A549 (cell line): ENCODE data around the gene ETAA1. TPM values are rescaled to one million over a fixed set of nuclear protein-coding genes. Genes with fewer than 3 reads are reported as not detected.

Source experiments
- ATAC-seq, 2 experiments: fragments of 200-7000 bp in 1 of 2; fragments of >200 bp in 1 of 2; cut with Nextera tagmentation in 1 of 2; cut with Tn5 transposase in 1 of 2; 3 replicates each; pipeline versions ENCODE4 v1.8.0 to v1.9.1; 2018 to 2020; ENCODE audit warnings: mild to moderate bottlenecking in 1 of 2, moderate library complexity in 1 of 2
- CTCF ChIA-PET: fragments of 300-600 bp; sonication (Branson Sonifier 250); formaldehyde crosslinking; extraction: SDS; loops from one replicate; lab custom pipeline; 2021; ENCODE audit warnings: antibody characterized with exemption, inconsistent platforms; lab: Yijun Ruan, JAX
- POLR2A ChIA-PET: fragments of 350-600 bp; formaldehyde crosslinking; extraction: SDS; loops from one replicate; lab custom pipeline; 2021; ENCODE audit warnings: antibody characterized with exemption, inconsistent platforms; lab: Yijun Ruan, JAX
- DNase-seq, 2 experiments: peaks; one replicate each; pipeline versions ENCODE4 v3.0.0 to v3.0.0-alpha.2; 2011 to 2016; ENCODE audit warnings: low read depth in 1 of 2, low spot score in 1 of 2
- FAIRE-seq: peaks from 2 replicates; lab custom pipeline; 2011; peaks lifted over from hg19 to GRCh38; lab: Jason Lieb, UNC
- H3K27ac ChIP-seq, 2 experiments: fragments of >200 bp; sonication (Bioruptor Twin); formaldehyde crosslinking; 3 replicates each; pipeline ENCODE4 v1.5.1; 2016 to 2017
- H3K4me1 ChIP-seq: fragments of >200 bp; sonication (Bioruptor Twin); formaldehyde crosslinking; 3 replicates; pipeline ENCODE4 v1.6.1; 2016
- H3K4me2 ChIP-seq: fragments of >200 bp; sonication (Bioruptor Twin); formaldehyde crosslinking; 3 replicates; pipeline ENCODE4 v1.6.1; 2016
- H3K4me3 ChIP-seq: fragments of >200 bp; sonication (Bioruptor Twin); formaldehyde crosslinking; 3 replicates; pipeline ENCODE4 v1.5.1; 2016
- H3K9me3 ChIP-seq: fragments of >200 bp; sonication (Bioruptor Twin); formaldehyde crosslinking; 3 replicates; pipeline ENCODE4 v1.6.1; 2016
- BHLHE40 ChIP-seq: IDR thresholded peaks from 2 replicates; pipeline ENCODE4 v1.6.1; 2012; ENCODE audit warnings: low read depth, low read length, inconsistent platforms
- CBX2 ChIP-seq: fragments of 200-600 bp; sonication (generic); IDR thresholded peaks from 2 replicates; pipeline ENCODE4 v1.6.1; 2016; ENCODE audit warnings: low read depth, mild to moderate bottlenecking, borderline replicate concordance
- EHMT2 ChIP-seq: fragments of 200-600 bp; sonication (generic); IDR thresholded peaks from 2 replicates; pipeline ENCODE4 v1.6.1; 2016; ENCODE audit warnings: antibody characterized with exemption, low read depth, mild to moderate bottlenecking, moderate library complexity
- ELK1 ChIP-seq: fragments of 150-350 bp; IDR thresholded peaks from 2 replicates; pipeline ENCODE4 v1.6.1; 2014; ENCODE audit warnings: low read depth, mild to moderate bottlenecking, low read length
- EP300 ChIP-seq, 2 experiments: fragments of >200 bp; sonication (Bioruptor Twin); formaldehyde crosslinking; IDR thresholded peaks; 2 replicates in 1 of 2; 3 replicates in 1 of 2; pipeline ENCODE4 v1.6.1; 2016 to 2017
- ESRRA ChIP-seq: fragments of 150-350 bp; IDR thresholded peaks from 2 replicates; pipeline ENCODE4 v1.6.1; 2014; ENCODE audit warnings: mild to moderate bottlenecking, low read length, borderline replicate concordance
- FOSB ChIP-seq: fragments of 250-450 bp; sonication (Bioruptor Pico); IDR thresholded peaks from 2 replicates; pipeline ENCODE4 v1.5.0; 2020; ENCODE audit warnings: mild to moderate bottlenecking, moderate library complexity
- GATA3 ChIP-seq: IDR thresholded peaks from 2 replicates; pipeline ENCODE4 v1.6.1; 2012; ENCODE audit warnings: borderline replicate concordance
- HEYL ChIP-seq: fragments of 250-450 bp; sonication (Bioruptor Pico); IDR thresholded peaks from 2 replicates; pipeline ENCODE4 v1.8.0; 2021; ENCODE audit warnings: mild to moderate bottlenecking, moderate library complexity
- HOXB13 ChIP-seq: fragments of 250-450 bp; sonication (Bioruptor Pico); IDR thresholded peaks from 2 replicates; pipeline ENCODE4 v1.5.0; 2020; ENCODE audit warnings: low read depth, mild to moderate bottlenecking, moderate library complexity
- HOXB5 ChIP-seq: fragments of 250-450 bp; sonication (Bioruptor Pico); IDR thresholded peaks from 2 replicates; pipeline ENCODE4 v1.5.0; 2020; ENCODE audit warnings: mild to moderate bottlenecking, moderate library complexity
- JUN ChIP-seq, 2 experiments: fragments of >200 bp; sonication (Bioruptor Twin); formaldehyde crosslinking; IDR thresholded peaks; 2 replicates in 1 of 2; 3 replicates in 1 of 2; pipeline ENCODE4 v1.6.1; 2016 to 2017
- MAFK ChIP-seq: fragments of 450-650 bp; IDR thresholded peaks from 2 replicates; pipeline ENCODE4 v1.6.1; 2014; ENCODE audit not compliant: partially characterized antibody
- NFE2L2 ChIP-seq: fragments of 150-350 bp; conservative IDR thresholded peaks from 2 replicates; pipeline ENCODE4 v1.6.1; 2014; ENCODE audit warnings: low read length
- NPAS2 ChIP-seq: fragments of 250-450 bp; sonication (Bioruptor Pico); IDR thresholded peaks from 2 replicates; pipeline ENCODE4 v1.8.0; 2022; ENCODE audit warnings: mild to moderate bottlenecking, moderate library complexity, borderline replicate concordance
- POLR2A ChIP-seq: IDR thresholded peaks from 2 replicates; pipeline ENCODE4 v1.6.1; 2012; ENCODE audit warnings: mild to moderate bottlenecking, low read length
- RARB ChIP-seq: fragments of 250-450 bp; sonication (Bioruptor Pico); IDR thresholded peaks from 2 replicates; pipeline ENCODE4 v1.8.0; 2021; ENCODE audit warnings: mild to moderate bottlenecking, moderate library complexity
- RCOR1 ChIP-seq: fragments of 150-350 bp; IDR thresholded peaks from 2 replicates; pipeline ENCODE4 v1.6.1; 2014; ENCODE audit warnings: antibody characterized with exemption, low read length, low read depth
- REST ChIP-seq: fragments of 200-600 bp; sonication (generic); IDR thresholded peaks from 2 replicates; pipeline ENCODE4 v1.6.1; 2016; ENCODE audit warnings: antibody characterized with exemption, mild to moderate bottlenecking, moderate library complexity
- RFX5 ChIP-seq: fragments of 450-650 bp; IDR thresholded peaks from 2 replicates; pipeline ENCODE4 v1.7.1; 2014; ENCODE audit warnings: antibody characterized with exemption, mild to moderate bottlenecking, moderate library complexity
- TP53 ChIP-seq: fragments of 250-450 bp; sonication (Bioruptor Pico); IDR thresholded peaks from 2 replicates; pipeline ENCODE4 v1.5.0; 2021; ENCODE audit warnings: mild to moderate bottlenecking, moderate library complexity
- USF2 ChIP-seq: fragments of 450-650 bp; IDR thresholded peaks from 2 replicates; pipeline ENCODE4 v1.6.1; 2014; ENCODE audit warnings: antibody characterized with exemption
- ZNF302 ChIP-seq: fragments of 250-450 bp; sonication (Bioruptor Pico); IDR thresholded peaks from 2 replicates; pipeline ENCODE4 v1.9.0; 2021; ENCODE audit warnings: inconsistent platforms, mild to moderate bottlenecking, moderate library complexity
- WGBS: methylation state at CpG from one replicate; pipeline ENCODE4 v1.1.6; 2017; ENCODE audit errors: missing lambda C conversion rate; 5-methylcytosine and 5-hydroxymethylcytosine counted together
- polyA plus RNA-seq, 4 experiments: library from polyadenylated mRNA; depleted of rRNA in 3 of 4; stranded (reverse); fragments of >200 nt; fragmentation: RNase III in 1 of 4; extraction: RNeasy Plus Mini Kit Qiagen cat#74134 plus additional on column Dnase treatment in 1 of 4; gene quantifications; 2 replicates in 3 of 4; 3 replicates in 1 of 4; pipeline ENCODE4 v1.2.3, GENCODE V29; 2011 to 2017
- TF ChIP-seq, protein P1 (sequence below): fragments of 250-450 bp; sonication (Bioruptor Pico); IDR thresholded peaks from 2 replicates; pipeline ENCODE4 v1.5.0; 2020; ENCODE audit warnings: low read depth, mild to moderate bottlenecking, moderate library complexity
- TF ChIP-seq, protein P2 (sequence below): IDR thresholded peaks from 2 replicates; pipeline ENCODE4 v1.6.1; 2012
- TF ChIP-seq, protein P3 (sequence below): fragments of >200 bp; sonication (Bioruptor Twin); formaldehyde crosslinking; IDR thresholded peaks from 3 replicates; pipeline ENCODE4 v1.6.1; 2016

Gene ETAA1
- polyA plus RNA-seq, 2 of the 4 experiments (the other 2 are of a cell fraction) = 13.0 to 28.1 TPM

DNA sequence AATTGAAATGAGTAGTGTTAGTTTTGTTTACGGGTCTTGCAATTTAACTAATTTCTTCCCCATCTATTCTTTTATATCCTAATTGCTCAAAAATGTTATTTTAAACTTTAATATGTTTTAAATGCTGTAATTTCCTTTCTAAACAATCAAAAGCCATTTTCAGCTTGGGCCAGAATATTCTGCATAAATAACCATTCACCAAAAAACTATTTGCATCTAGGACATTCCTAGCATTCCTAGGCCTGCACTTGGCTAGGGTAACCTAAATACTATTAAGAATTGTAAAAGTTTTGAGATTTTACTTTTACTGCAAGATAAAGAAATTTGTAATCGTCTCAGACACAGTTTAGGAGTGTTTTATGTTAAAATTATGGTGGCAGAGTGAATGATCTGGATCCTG lies 7.8 kb upstream of the ETAA1 start:
- Histone ChIP-seq H3K9me3 (no peaks in the 10 kb centered on the region), H3K27ac (no peak overlapping the region), H3K4me3 (no peak overlapping the region), H3K4me2 (no peak overlapping the region), H3K4me1 (peaks cover 18% of the 10 kb centered on the region; the same call in 2 of the 3 replicates)
- ATAC-seq (no peak), DNase-seq (no peak), FAIRE-seq (no peak)
- 56% methylated on average over 2 of the region's 2 CpGs for WGBS
- ChIA-PET CTCF (no interaction called here), POLR2A (no interaction called here)
- TF ChIP-seq BHLHE40 = no peak
- no peak for TF ChIP-seq ELK1
- no peak for TF ChIP-seq POLR2A
- TF ChIP-seq EP300 (IDR thresholded peaks at IDR 0.05) = no peak
- TF ChIP-seq NPAS2 (CRISPR knock-in tag) = no peak
- no peak for TF ChIP-seq TP53 (CRISPR knock-in tag)
- TF ChIP-seq JUN (IDR thresholded peaks at IDR 0.05) = no peak
- no peak for TF ChIP-seq RFX5
- no peak for TF ChIP-seq RCOR1
- TF ChIP-seq MAFK = no peak
- TF ChIP-seq, protein P1, sequence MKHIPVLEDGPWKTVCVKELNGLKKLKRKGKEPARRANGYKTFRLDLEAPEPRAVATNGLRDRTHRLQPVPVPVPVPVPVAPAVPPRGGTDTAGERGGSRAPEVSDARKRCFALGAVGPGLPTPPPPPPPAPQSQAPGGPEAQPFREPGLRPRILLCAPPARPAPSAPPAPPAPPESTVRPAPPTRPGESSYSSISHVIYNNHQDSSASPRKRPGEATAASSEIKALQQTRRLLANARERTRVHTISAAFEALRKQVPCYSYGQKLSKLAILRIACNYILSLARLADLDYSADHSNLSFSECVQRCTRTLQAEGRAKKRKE (CRISPR knock-in tag) = no peak
- no peak for TF ChIP-seq GATA3
- no peak for TF ChIP-seq CBX2
- TF ChIP-seq USF2 = no peak
- no peak for TF ChIP-seq NFE2L2
- TF ChIP-seq HOXB5 (CRISPR knock-in tag) = no peak
- TF ChIP-seq EHMT2 = no peak
- TF ChIP-seq HEYL (CRISPR knock-in tag) = no peak
- TF ChIP-seq REST = no peak

GRCh38 chr2:67389788-67390187 lies 7.3 kb upstream of the ETAA1 start:
- Histone ChIP-seq H3K27ac (no peak overlapping the region), H3K9me3 (no peaks in the 10 kb centered on the region), H3K4me2 (no peak overlapping the region), H3K4me3 (no peak overlapping the region)
- no peak for ATAC-seq
- no peak for DNase-seq
- CTCF ChIA-PET = interaction anchor here (0.6 kb wide), 1 partner anchor 223 kb away, joined by 3 read pairs; no protein-coding TSS in a partner anchor
- POLR2A ChIA-PET = no interaction called here
- FAIRE-seq = no peak
- no peak for TF ChIP-seq ESRRA
- TF ChIP-seq, protein P1 (CRISPR knock-in tag) = no peak
- TF ChIP-seq, protein P2, sequence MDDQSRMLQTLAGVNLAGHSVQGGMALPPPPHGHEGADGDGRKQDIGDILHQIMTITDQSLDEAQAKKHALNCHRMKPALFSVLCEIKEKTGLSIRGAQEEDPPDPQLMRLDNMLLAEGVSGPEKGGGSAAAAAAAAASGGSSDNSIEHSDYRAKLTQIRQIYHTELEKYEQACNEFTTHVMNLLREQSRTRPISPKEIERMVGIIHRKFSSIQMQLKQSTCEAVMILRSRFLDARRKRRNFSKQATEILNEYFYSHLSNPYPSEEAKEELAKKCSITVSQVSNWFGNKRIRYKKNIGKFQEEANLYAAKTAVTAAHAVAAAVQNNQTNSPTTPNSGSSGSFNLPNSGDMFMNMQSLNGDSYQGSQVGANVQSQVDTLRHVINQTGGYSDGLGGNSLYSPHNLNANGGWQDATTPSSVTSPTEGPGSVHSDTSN = no peak
- no peak for TF ChIP-seq RARB (CRISPR knock-in tag)
- TF ChIP-seq NPAS2 (CRISPR knock-in tag) = no peak
- no peak for TF ChIP-seq HOXB13 (CRISPR knock-in tag)
- no peak for TF ChIP-seq FOSB (CRISPR knock-in tag)
- TF ChIP-seq, protein P3, sequence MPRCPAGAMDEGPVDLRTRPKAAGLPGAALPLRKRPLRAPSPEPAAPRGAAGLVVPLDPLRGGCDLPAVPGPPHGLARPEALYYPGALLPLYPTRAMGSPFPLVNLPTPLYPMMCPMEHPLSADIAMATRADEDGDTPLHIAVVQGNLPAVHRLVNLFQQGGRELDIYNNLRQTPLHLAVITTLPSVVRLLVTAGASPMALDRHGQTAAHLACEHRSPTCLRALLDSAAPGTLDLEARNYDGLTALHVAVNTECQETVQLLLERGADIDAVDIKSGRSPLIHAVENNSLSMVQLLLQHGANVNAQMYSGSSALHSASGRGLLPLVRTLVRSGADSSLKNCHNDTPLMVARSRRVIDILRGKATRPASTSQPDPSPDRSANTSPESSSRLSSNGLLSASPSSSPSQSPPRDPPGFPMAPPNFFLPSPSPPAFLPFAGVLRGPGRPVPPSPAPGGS = no peak
- no peak for TF ChIP-seq CBX2
- no peak for TF ChIP-seq GATA3
- no peak for TF ChIP-seq POLR2A
- TF ChIP-seq USF2 = no peak
- TF ChIP-seq ZNF302 (CRISPR knock-in tag) = no peak
- TF ChIP-seq, all 56 proteins: peak for 0
- H3K4me1 ChIP-seq = peaks cover 23% of the 10 kb centered on the region; the same call in 2 of the 3 replicates
